ENCODE results near the gene BPIFB3. TPM values are rescaled to one million over a fixed set of nuclear protein-coding genes. Genes with fewer than 3 reads are reported as not detected.

Gene BPIFB3
- total and polyA plus RNA-seq, 2 of the 4 experiments (the other 2 are of a cell fraction), result not detected

- BruUV-seq (replicated peaks), result no TSS peak
- Histone ChIP-seq H2BK15ac (ENCODE audit: low read depth, low read length) (no peak overlapping the region), H2BK120ac (ENCODE audit: low read depth, low read length) (no peak overlapping the region), H2AFZ (replicated peaks; ENCODE audit: low read length, poor library complexity) (no peak overlapping the region), H3K79me1 (ENCODE audit: low read depth in 1 of 2, low read length in 2 of 2) (no peaks in the 10 kb centered on the region), H3K14ac (replicated peaks; ENCODE audit: low read depth, low read length) (no peak overlapping the region), H3K36me3 (ENCODE audit: control insufficient read depth, insufficient read depth, low read length) (no peaks in the 10 kb centered on the region), H3K56ac (ENCODE audit: extremely low read depth, insufficient read depth, low read length) (no peak overlapping the region), H3K23ac (ENCODE audit: low read depth, low read length) (no peak overlapping the region), H4K5ac (ENCODE audit: low read depth, low read length) (no peak overlapping the region), H3K9me3 (ENCODE audit: control insufficient read depth, insufficient read depth, low read length) (no peaks in the 10 kb centered on the region), H3K9ac (ENCODE audit: low read depth, low read length) (no peak overlapping the region), H3K4ac (ENCODE audit: low read depth, low read length) (no peak overlapping the region), H4K20me1 (ENCODE audit: insufficient read depth, low read length) (no peaks in the 10 kb centered on the region), H3K4me2 (ENCODE audit: low read depth, low read length) (no peak overlapping the region), H3K4me1 (ENCODE audit: control insufficient read depth, insufficient read depth, low read length) (no peaks in the 10 kb centered on the region), H4K91ac (ENCODE audit: insufficient read depth, low read depth, low read length) (no peak overlapping the region), H3K4me3 (ENCODE audit: insufficient read depth, low read depth, low read length) (no peak overlapping the region), H2BK5ac (ENCODE audit: low read depth, low read length, poor library complexity, severe bottlenecking) (no peak overlapping the region), H4K8ac (ENCODE audit: low read depth in 2 of 2, low read length in 2 of 2) (no peak overlapping the region), H2AK9ac (replicated peaks; ENCODE audit: low read depth, low read length, poor library complexity) (no peak overlapping the region), H2BK20ac (ENCODE audit: low read depth, low read length) (no peak overlapping the region), H3K27ac (ENCODE audit: insufficient read depth, low read length) (no peak overlapping the region), H2AK5ac (ENCODE audit: low read depth, low read length) (no peak overlapping the region), H3K9me1 (ENCODE audit: insufficient read depth, low read length) (no peaks in the 10 kb centered on the region), H3K18ac (ENCODE audit: low read depth, low read length) (no peak overlapping the region), H3K27me3 (ENCODE audit: control insufficient read depth, insufficient read depth, low read length) (no peaks in the 10 kb centered on the region; the same call in 1 of the 2 replicates)
- WGBS, 2 experiments (ENCODE audit: extremely low coverage in 2 of 2, insufficient read length in 1 of 2), result no CpG with 5 or more reads among the region's 10 CpGs
- ChIA-PET CTCF (no interaction called here), POLR2A (ENCODE audit: unreplicated experiment) (no interaction called here)
- dilution Hi-C loops (cut with HindIII; ENCODE audit: low sequenced_read_pairs, unreplicated experiment), result no loop called here
- TF ChIP-seq RFX5 (IDR thresholded peaks at IDR 0.05; ENCODE audit: low read depth, low read length) (no peak), MAZ (IDR thresholded peaks at IDR 0.05; ENCODE audit: borderline replicate concordance, low read depth, low read length) (no peak), ELK1 (IDR thresholded peaks at IDR 0.05; ENCODE audit: borderline replicate concordance, low read depth, low read length) (no peak)
- intact Hi-C loops (cut with micrococcal nuclease), result no loop called here
- ATAC-seq (ENCODE audit: low read depth), result no peak
- in situ Hi-C loops (cut with MboI; ENCODE audit: low sequenced_read_pairs), result no loop called here
- no peak for DNase-seq
Measured at GRCh38 chr20:33099843-33100538, 46.3 kb downstream of the BPIFB3 start.

All from IMR-90 (cell line).